Liver (tissue), 9 donors: ENCODE results near the gene SLC25A48. TPM values are rescaled to one million over a fixed set of nuclear protein-coding genes. Genes with fewer than 3 reads are reported as not detected.

Experiments
- DNase-seq: peaks from one replicate; pipeline ENCODE4 v3.0.0-alpha.2; 2017; ENCODE audit warnings: low spot score
- H3K27ac ChIP-seq, 2 donors: one replicate each; pipeline ENCODE4 v1.7.0; 2013; ENCODE audit warnings: inconsistent platforms in 2 of 2, low read length in 2 of 2, control low read depth in 1 of 2, low read depth in 1 of 2, mild to moderate bottlenecking in 1 of 2
- H3K27me3 ChIP-seq, 4 donors: one replicate each; pipeline versions ENCODE4 v1.6.1 to v1.7.0; 2013; ENCODE audit warnings: low read length in 3 of 4, inconsistent platforms in 1 of 4, mild to moderate bottlenecking in 1 of 4, moderate library complexity in 1 of 4; ENCODE audit not compliant: control insufficient read depth in 4 of 4, insufficient read depth in 4 of 4
- H3K36me3 ChIP-seq, 4 donors: one replicate each; pipeline versions ENCODE4 v1.6.1 to v1.7.0; 2013; ENCODE audit warnings: low read length in 3 of 4, mild to moderate bottlenecking in 3 of 4, low read depth in 1 of 4, moderate library complexity in 1 of 4; ENCODE audit not compliant: control insufficient read depth in 4 of 4, insufficient read depth in 3 of 4
- H3K4me1 ChIP-seq, 4 donors: one replicate each; pipeline versions ENCODE4 v1.6.1 to v1.7.0; 2013; ENCODE audit warnings: low read length in 3 of 4, mild to moderate bottlenecking in 3 of 4, moderate library complexity in 1 of 4; ENCODE audit not compliant: control insufficient read depth in 4 of 4, insufficient read depth in 4 of 4
- H3K4me3 ChIP-seq, 3 donors: one replicate each; pipeline versions ENCODE4 v1.6.1 to v1.7.0; 2013; ENCODE audit warnings: low read length in 3 of 3, control low read depth in 1 of 3, low read depth in 1 of 3, mild to moderate bottlenecking in 1 of 3
- H3K9ac ChIP-seq, 2 donors: one replicate each; pipeline ENCODE4 v1.7.0; 2013; ENCODE audit warnings: low read length in 2 of 2, mild to moderate bottlenecking in 2 of 2, moderate library complexity in 2 of 2, control low read depth in 1 of 2, low read depth in 1 of 2
- H3K9me3 ChIP-seq, 4 donors: one replicate each; pipeline versions ENCODE4 v1.6.1 to v1.7.0; 2013; ENCODE audit warnings: low read length in 3 of 4; ENCODE audit not compliant: control insufficient read depth in 4 of 4
- FOXA1 ChIP-seq: IDR thresholded peaks from 2 replicates; pipeline ENCODE4 v1.6.1; 2016; ENCODE audit warnings: antibody characterized with exemption
- GABPA ChIP-seq, 2 donors: IDR thresholded peaks in 1 of 2; conservative IDR thresholded peaks in 1 of 2; 2 replicates each; pipeline ENCODE4 v1.6.1; 2016; ENCODE audit warnings: antibody characterized with exemption in 2 of 2, mild to moderate bottlenecking in 1 of 2, moderate library complexity in 1 of 2
- HNF4G ChIP-seq: IDR thresholded peaks from 2 replicates; pipeline ENCODE4 v1.6.1; 2016; ENCODE audit warnings: antibody characterized with exemption
- JUND ChIP-seq, 2 donors: IDR thresholded peaks; 2 replicates each; pipeline ENCODE4 v1.6.1; 2016; ENCODE audit warnings: antibody characterized with exemption in 2 of 2
- RAD21 ChIP-seq, 2 donors: IDR thresholded peaks; 2 replicates each; pipeline ENCODE4 v1.6.1; 2016; ENCODE audit warnings: antibody characterized with exemption in 2 of 2, mild to moderate bottlenecking in 2 of 2
- REST ChIP-seq: IDR thresholded peaks from 2 replicates; pipeline ENCODE4 v1.6.1; 2016; ENCODE audit warnings: antibody characterized with exemption, mild to moderate bottlenecking
- SP1 ChIP-seq: IDR thresholded peaks from 2 replicates; pipeline ENCODE4 v1.6.1; 2018; ENCODE audit warnings: antibody characterized with exemption, mild to moderate bottlenecking
- TAF1 ChIP-seq: conservative IDR thresholded peaks from 2 replicates; pipeline ENCODE4 v1.6.1; 2016; ENCODE audit warnings: antibody characterized with exemption, mild to moderate bottlenecking
- YY1 ChIP-seq: IDR thresholded peaks from 2 replicates; pipeline ENCODE4 v1.6.1; 2016; ENCODE audit warnings: antibody characterized with exemption, mild to moderate bottlenecking
- WGBS: extraction: QIAGEN DNeasy Blood & Tissue Kit; methylation state at CpG from one replicate; pipeline ENCODE4 v1.1.7; 2013; 5-methylcytosine and 5-hydroxymethylcytosine counted together
- polyA plus RNA-seq, 2 donors: library from polyadenylated mRNA; stranded (reverse) in 1 of 2; unstranded in 1 of 2; fragments of 200-250 nt in 1 of 2; fragments of >200 nt in 1 of 2; fragmentation: Nextera tagmentation in 1 of 2; extraction: Ambion mirVana in 1 of 2; gene quantifications; one replicate each; pipeline versions ENCODE4 v1.2.1 to v1.2.3, GENCODE V29; 2013 to 2015
- total RNA-seq, 2 donors: library from RNA; depleted of rRNA; stranded (reverse); fragments of >200 nt; gene quantifications; one replicate each; pipeline ENCODE4 v1.2.3, GENCODE V29; 2014
- TF ChIP-seq, protein P1 (sequence below): fragments of 150-350 bp; IDR thresholded peaks from 2 replicates; pipeline ENCODE4 v1.5.1; 2017; ENCODE audit warnings: improper control_type of control experiment, low read depth, low read length; ENCODE audit not compliant: missing input control
- TF ChIP-seq, protein P2 (sequence below): IDR thresholded peaks from 2 replicates; pipeline ENCODE4 v1.6.1; 2016; ENCODE audit warnings: antibody characterized with exemption
- donor health status: healthy.
- donor health status: healthy.
- donor health status: healthy.
- donor health status: healthy.
- donor health status: healthy.

SLC25A48 gene
- total and polyA plus RNA-seq, 4 donors = 0.24 to 1.1 (median 0.72) TPM

GRCh38 chr5:135887447-135887864 lies 53.0 kb downstream of the SLC25A48 start:
- no peaks in the 10 kb centered on the region for H3K27me3 ChIP-seq
- TF ChIP-seq JUND (IDR thresholded peaks at IDR 0.05) = no peak
- TF ChIP-seq RAD21 (IDR thresholded peaks at IDR 0.05) = peak; percentile 96 to 97
- TF ChIP-seq, protein P1, sequence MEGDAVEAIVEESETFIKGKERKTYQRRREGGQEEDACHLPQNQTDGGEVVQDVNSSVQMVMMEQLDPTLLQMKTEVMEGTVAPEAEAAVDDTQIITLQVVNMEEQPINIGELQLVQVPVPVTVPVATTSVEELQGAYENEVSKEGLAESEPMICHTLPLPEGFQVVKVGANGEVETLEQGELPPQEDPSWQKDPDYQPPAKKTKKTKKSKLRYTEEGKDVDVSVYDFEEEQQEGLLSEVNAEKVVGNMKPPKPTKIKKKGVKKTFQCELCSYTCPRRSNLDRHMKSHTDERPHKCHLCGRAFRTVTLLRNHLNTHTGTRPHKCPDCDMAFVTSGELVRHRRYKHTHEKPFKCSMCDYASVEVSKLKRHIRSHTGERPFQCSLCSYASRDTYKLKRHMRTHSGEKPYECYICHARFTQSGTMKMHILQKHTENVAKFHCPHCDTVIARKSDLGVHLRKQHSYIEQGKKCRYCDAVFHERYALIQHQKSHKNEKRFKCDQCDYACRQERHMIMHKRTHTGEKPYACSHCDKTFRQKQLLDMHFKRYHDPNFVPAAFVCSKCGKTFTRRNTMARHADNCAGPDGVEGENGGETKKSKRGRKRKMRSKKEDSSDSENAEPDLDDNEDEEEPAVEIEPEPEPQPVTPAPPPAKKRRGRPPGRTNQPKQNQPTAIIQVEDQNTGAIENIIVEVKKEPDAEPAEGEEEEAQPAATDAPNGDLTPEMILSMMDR = peak; percentile 86
- H3K27ac ChIP-seq = no peak overlapping the region
- no peak overlapping the region for H3K4me3 ChIP-seq
- 12% methylated on average over 8 of the region's 8 CpGs for WGBS
- no peaks in the 10 kb centered on the region for H3K9me3 ChIP-seq
- no peaks in the 10 kb centered on the region for H3K36me3 ChIP-seq
- peak; percentile 63 for DNase-seq
- H3K4me1 ChIP-seq = peaks cover 0 to 2% (median 0%) of the 10 kb centered on the region in 4 donors
- H3K9ac ChIP-seq = no peak overlapping the region

DNA sequence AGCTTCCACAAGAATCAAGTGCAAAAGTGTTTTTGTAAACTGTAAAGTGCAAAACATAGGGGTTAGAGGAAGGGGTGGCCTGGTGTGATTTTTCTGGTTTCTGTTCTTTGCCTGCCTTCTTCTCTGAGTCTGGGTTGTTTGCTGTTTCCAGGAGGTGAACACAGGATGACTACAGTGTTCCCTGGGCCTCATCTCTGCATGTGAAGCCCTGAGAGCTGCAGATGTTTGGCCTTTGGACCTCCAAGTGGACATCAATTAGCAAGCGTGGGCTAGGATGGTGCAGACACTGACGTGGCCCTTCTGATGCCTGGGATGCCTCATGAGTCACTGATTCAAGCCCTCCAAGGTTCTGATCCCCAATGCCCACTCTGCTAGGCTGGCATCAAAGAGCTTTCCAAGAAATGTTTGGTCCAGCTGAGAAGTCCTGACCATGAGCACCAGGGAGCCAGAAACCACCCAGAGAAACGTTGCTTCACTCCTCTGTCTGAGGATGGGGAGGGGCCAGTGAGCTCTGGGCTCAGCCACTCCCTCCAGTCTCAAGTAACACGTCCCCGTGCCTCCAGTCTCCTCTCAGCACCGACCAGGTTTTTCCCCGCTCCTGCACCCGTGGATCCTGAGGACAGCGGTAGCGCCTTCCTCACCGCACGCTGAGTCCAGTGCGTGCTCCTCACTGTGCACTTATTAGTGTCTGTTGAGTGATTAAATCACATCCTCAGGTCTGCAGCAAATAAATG lies 53.6 kb downstream of the SLC25A48 start:
- WGBS = 83% methylated on average over 13 of the region's 13 CpGs
- TF ChIP-seq, protein P2, sequence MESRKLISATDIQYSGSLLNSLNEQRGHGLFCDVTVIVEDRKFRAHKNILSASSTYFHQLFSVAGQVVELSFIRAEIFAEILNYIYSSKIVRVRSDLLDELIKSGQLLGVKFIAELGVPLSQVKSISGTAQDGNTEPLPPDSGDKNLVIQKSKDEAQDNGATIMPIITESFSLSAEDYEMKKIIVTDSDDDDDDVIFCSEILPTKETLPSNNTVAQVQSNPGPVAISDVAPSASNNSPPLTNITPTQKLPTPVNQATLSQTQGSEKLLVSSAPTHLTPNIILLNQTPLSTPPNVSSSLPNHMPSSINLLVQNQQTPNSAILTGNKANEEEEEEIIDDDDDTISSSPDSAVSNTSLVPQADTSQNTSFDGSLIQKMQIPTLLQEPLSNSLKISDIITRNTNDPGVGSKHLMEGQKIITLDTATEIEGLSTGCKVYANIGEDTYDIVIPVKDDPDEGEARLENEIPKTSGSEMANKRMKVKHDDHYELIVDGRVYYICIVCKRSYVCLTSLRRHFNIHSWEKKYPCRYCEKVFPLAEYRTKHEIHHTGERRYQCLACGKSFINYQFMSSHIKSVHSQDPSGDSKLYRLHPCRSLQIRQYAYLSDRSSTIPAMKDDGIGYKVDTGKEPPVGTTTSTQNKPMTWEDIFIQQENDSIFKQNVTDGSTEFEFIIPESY = no peak
- TF ChIP-seq GABPA (IDR thresholded peaks at IDR 0.05 in 1 of 2, conservative IDR thresholded peaks at IDR 0.05 in 1 of 2) (no peak), YY1 (no peak), TAF1 (no peak), FOXA1 (no peak), REST (no peak)

GRCh38 chr5:135890296-135890695 lies 55.8 kb downstream of the SLC25A48 start:
- H3K9me3 ChIP-seq = no peaks in the 10 kb centered on the region
- no peak for TF ChIP-seq GABPA (IDR thresholded peaks at IDR 0.05 in 1 of 2, conservative IDR thresholded peaks at IDR 0.05 in 1 of 2)
- TF ChIP-seq HNF4G = no peak
- TF ChIP-seq, protein P1 = no peak
- no peak for TF ChIP-seq SP1
- no peak overlapping the region for H3K9ac ChIP-seq
- H3K36me3 ChIP-seq = no peaks in the 10 kb centered on the region
- H3K4me1 ChIP-seq = peaks cover 0 to 2% (median 0%) of the 10 kb centered on the region in 4 donors
- no peak overlapping the region for H3K27ac ChIP-seq
- WGBS = 32% methylated on average over 2 of the region's 2 CpGs
- no peak for DNase-seq
- H3K4me3 ChIP-seq = no peak overlapping the region
- H3K27me3 ChIP-seq = no peaks in the 10 kb centered on the region

More for the DNA sequence above, 53.6 kb downstream of the SLC25A48 start:
- Histone ChIP-seq H3K27ac (no peak overlapping the region), H3K9me3 (no peaks in the 10 kb centered on the region), H3K4me3 (no peak overlapping the region), H3K36me3 (no peaks in the 10 kb centered on the region), H3K4me1 (peaks cover 0 to 2% (median 0%) of the 10 kb centered on the region in 4 donors), H3K9ac (no peak overlapping the region), H3K27me3 (no peaks in the 10 kb centered on the region)
- DNase-seq = no peak
